ENCODE results near the gene MYL9.
"Not testable (repeated sequence)": the region's sequence is repeated elsewhere in the genome, so short reads cannot be mapped to it uniquely, and the experiment has no call there.

The MYL9 gene

GRCh38 chr20:36541227-36541767, at the start of gene MYL9:
Gene MYL9 (plus strand): TSS chr20:36541519. CDS start chr20:36544885, 3,366 bp downstream.
- DNase-seq (ENCODE audit: low read depth): peak; percentile 59

- DNase-seq (ENCODE audit: low read depth): no peak
Measured at GRCh38 chr20:36491901-36492617, 49.3 kb upstream of the MYL9 start.

GRCh38 chr20:36493051-36493800, 48.1 kb upstream of the MYL9 start:
- no peak for DNase-seq (ENCODE audit: low read depth)

- DNase-seq (ENCODE audit: low read depth): peak; percentile 17
Measured at GRCh38 chr20:36493801-36494114, 47.6 kb upstream of the MYL9 start.

- no peak for DNase-seq (ENCODE audit: low read depth)
Measured at GRCh38 chr20:36496707-36497669, 44.3 kb upstream of the MYL9 start.

GRCh38 chr20:36497856-36498255, 43.5 kb upstream of the MYL9 start:
- DNase-seq (ENCODE audit: low read depth): no peak

GRCh38 chr20:36498386-36499179, 42.7 kb upstream of the MYL9 start:
- no peak for DNase-seq (ENCODE audit: low read depth)

GRCh38 chr20:36499211-36499610, 42.1 kb upstream of the MYL9 start:
- no peak for DNase-seq (ENCODE audit: low read depth)

- DNase-seq (ENCODE audit: low read depth): no peak
Measured at GRCh38 chr20:36499723-36500501, 41.4 kb upstream of the MYL9 start.

GRCh38 chr20:36501367-36502006, 39.8 kb upstream of the MYL9 start:
- DNase-seq (ENCODE audit: low read depth): no peak

GRCh38 chr20:36504295-36504694, 37.0 kb upstream of the MYL9 start:
- DNase-seq (ENCODE audit: low read depth): no peak

- DNase-seq (ENCODE audit: low read depth): no peak
Measured at GRCh38 chr20:36506253-36506652, 35.1 kb upstream of the MYL9 start.

- DNase-seq (ENCODE audit: low read depth): no peak
Measured at GRCh38 chr20:36507746-36508145, 33.6 kb upstream of the MYL9 start.

GRCh38 chr20:36519012-36519719, 22.2 kb upstream of the MYL9 start:
- DNase-seq (ENCODE audit: low read depth): no peak

GRCh38 chr20:36519944-36520343, 21.4 kb upstream of the MYL9 start:
- DNase-seq (ENCODE audit: low read depth): no peak

- DNase-seq (ENCODE audit: low read depth): no peak
Measured at GRCh38 chr20:36521526-36521925, 19.8 kb upstream of the MYL9 start.

GRCh38 chr20:36522412-36522811, 18.9 kb upstream of the MYL9 start:
- not testable (repeated sequence) for DNase-seq (ENCODE audit: low read depth)

GRCh38 chr20:36523341-36523740, 18.0 kb upstream of the MYL9 start:
- DNase-seq (ENCODE audit: low read depth): no peak

- no peak for DNase-seq (ENCODE audit: low read depth)
Measured at GRCh38 chr20:36525620-36526365, 15.5 kb upstream of the MYL9 start.
